DMS153 (cell line): ENCODE results near the gene CHST11.

Experiments
- DNase-seq: peaks from one replicate; lab custom pipeline; 2025; lab: John Stamatoyannopoulos, UW

CHST11 gene

GRCh38 chr12:104583301-104583700, 126.6 kb downstream of the CHST11 start:
- DNase-seq = no peak

- DNase-seq = no peak
Measured at GRCh38 chr12:104585448-104586055, 128.8 kb downstream of the CHST11 start.

GRCh38 chr12:104586351-104586919, 129.7 kb downstream of the CHST11 start:
- DNase-seq = no peak

- no peak for DNase-seq
Measured at GRCh38 chr12:104588047-104588920, 131.5 kb downstream of the CHST11 start.

GRCh38 chr12:104588921-104589590, 132.3 kb downstream of the CHST11 start:
- no peak for DNase-seq

- no peak for DNase-seq
Measured at GRCh38 chr12:104590022-104590421, 133.3 kb downstream of the CHST11 start.

GRCh38 chr12:104591257-104591885, 134.6 kb downstream of the CHST11 start:
- DNase-seq = no peak

GRCh38 chr12:104593482-104593881, 136.7 kb downstream of the CHST11 start:
- no peak for DNase-seq

- DNase-seq = no peak
Measured at GRCh38 chr12:104596134-104596799, 139.5 kb downstream of the CHST11 start.

- no peak for DNase-seq
Measured at GRCh38 chr12:104596898-104597843, 140.4 kb downstream of the CHST11 start.

GRCh38 chr12:104598342-104599271, 141.9 kb downstream of the CHST11 start:
- DNase-seq = no peak

- no peak for DNase-seq
Measured at GRCh38 chr12:104599272-104600035, 142.7 kb downstream of the CHST11 start.

GRCh38 chr12:104600036-104600712, 143.4 kb downstream of the CHST11 start:
- no peak for DNase-seq

GRCh38 chr12:104600790-104601739, 144.3 kb downstream of the CHST11 start:
- DNase-seq = no peak

GRCh38 chr12:104602406-104602805, 145.7 kb downstream of the CHST11 start:
- DNase-seq = no peak

- no peak for DNase-seq
Measured at GRCh38 chr12:104602896-104603295, 146.1 kb downstream of the CHST11 start.

- DNase-seq = no peak
Measured at GRCh38 chr12:104603545-104603973, 146.8 kb downstream of the CHST11 start.
